ENCODE results near the gene GAPVD1. TPM values are rescaled to one million over a fixed set of nuclear protein-coding genes. Genes with fewer than 3 reads are reported as not detected.

GAPVD1 gene
- polyA plus RNA-seq, 2 of the 4 experiments (the other 2 are of a cell fraction), result 18.2 to 23.0 TPM

DNA sequence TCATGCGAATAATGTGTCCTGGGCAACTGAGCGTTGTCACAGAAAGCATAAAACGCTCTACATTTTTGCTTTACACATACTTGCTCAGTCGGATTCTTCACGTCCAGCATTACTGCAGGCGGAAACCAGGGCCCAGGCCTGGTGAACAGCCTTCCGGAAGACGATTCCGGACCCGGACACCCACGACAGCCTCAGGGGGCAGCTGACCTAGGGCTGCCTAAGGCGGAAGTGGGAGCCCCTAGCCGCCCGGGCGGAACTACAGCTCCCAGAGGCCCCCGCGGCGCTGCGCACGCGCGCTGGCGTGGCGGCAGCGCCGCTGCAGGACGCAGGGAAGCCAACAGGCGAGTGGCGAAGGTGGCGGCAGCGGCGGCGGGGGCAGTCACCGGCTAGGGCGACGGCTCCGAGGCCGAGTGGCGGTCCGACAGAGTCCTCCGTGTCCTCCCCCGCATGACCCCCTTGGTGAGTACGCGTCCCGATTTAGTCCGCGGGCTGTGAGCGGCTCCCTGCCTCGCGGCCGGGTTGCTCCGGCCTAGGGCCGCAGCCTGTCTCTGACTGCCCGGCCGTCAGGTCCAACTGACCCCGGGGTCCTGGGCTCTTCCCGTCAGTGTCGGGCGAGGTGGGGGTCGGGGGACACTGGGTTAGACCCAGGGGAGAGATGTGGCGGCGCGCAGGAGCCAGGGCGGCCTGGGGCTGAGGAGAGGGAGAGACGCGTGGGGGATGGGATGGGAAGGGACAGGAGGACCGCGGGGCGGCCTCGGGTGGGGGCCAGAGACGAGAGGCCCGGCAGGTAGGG is at the start of gene GAPVD1 (continued):
- TF ChIP-seq, protein P1, sequence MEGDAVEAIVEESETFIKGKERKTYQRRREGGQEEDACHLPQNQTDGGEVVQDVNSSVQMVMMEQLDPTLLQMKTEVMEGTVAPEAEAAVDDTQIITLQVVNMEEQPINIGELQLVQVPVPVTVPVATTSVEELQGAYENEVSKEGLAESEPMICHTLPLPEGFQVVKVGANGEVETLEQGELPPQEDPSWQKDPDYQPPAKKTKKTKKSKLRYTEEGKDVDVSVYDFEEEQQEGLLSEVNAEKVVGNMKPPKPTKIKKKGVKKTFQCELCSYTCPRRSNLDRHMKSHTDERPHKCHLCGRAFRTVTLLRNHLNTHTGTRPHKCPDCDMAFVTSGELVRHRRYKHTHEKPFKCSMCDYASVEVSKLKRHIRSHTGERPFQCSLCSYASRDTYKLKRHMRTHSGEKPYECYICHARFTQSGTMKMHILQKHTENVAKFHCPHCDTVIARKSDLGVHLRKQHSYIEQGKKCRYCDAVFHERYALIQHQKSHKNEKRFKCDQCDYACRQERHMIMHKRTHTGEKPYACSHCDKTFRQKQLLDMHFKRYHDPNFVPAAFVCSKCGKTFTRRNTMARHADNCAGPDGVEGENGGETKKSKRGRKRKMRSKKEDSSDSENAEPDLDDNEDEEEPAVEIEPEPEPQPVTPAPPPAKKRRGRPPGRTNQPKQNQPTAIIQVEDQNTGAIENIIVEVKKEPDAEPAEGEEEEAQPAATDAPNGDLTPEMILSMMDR (IDR thresholded peaks at IDR 0.05), result peak; percentile 30
- TF ChIP-seq ZFP36 (IDR thresholded peaks at IDR 0.05; ENCODE audit: borderline replicate concordance, partially characterized antibody) (no peak), POLR2A (IDR thresholded peaks at IDR 0.05; ENCODE audit: low read length) (peak; percentile 48), CHD4 (IDR thresholded peaks at IDR 0.05; ENCODE audit: borderline replicate concordance) (no peak), EP300 (IDR thresholded peaks at IDR 0.05) (no peak), NFE2L2 (conservative IDR thresholded peaks at IDR 0.05; ENCODE audit: low read length) (no peak), ZSCAN20 (CRISPR knock-in tag; IDR thresholded peaks at IDR 0.05) (no peak), KDM5A (IDR thresholded peaks at IDR 0.05) (no peak), FOSL2 (IDR thresholded peaks at IDR 0.05) (no peak), FOSL2 (CRISPR knock-in tag; IDR thresholded peaks at IDR 0.05) (no peak), ZNF302 (CRISPR knock-in tag; IDR thresholded peaks at IDR 0.05) (no peak), CBX8 (IDR thresholded peaks at IDR 0.05) (no peak), SREBF2 (IDR thresholded peaks at IDR 0.05) (no peak), CEBPB (IDR thresholded peaks at IDR 0.05) (no peak), BHLHE40 (IDR thresholded peaks at IDR 0.05; ENCODE audit: low read depth, low read length) (no peak), HOXA7 (CRISPR knock-in tag; IDR thresholded peaks at IDR 0.05) (no peak), RFX5 (IDR thresholded peaks at IDR 0.05) (no peak), JUN (IDR thresholded peaks at IDR 0.05) (peak in 1 of 2 experiments; percentile 71; a peak in 1 of 5 replicates), FOSB (CRISPR knock-in tag; IDR thresholded peaks at IDR 0.05) (no peak)
- TF ChIP-seq, protein P2, sequence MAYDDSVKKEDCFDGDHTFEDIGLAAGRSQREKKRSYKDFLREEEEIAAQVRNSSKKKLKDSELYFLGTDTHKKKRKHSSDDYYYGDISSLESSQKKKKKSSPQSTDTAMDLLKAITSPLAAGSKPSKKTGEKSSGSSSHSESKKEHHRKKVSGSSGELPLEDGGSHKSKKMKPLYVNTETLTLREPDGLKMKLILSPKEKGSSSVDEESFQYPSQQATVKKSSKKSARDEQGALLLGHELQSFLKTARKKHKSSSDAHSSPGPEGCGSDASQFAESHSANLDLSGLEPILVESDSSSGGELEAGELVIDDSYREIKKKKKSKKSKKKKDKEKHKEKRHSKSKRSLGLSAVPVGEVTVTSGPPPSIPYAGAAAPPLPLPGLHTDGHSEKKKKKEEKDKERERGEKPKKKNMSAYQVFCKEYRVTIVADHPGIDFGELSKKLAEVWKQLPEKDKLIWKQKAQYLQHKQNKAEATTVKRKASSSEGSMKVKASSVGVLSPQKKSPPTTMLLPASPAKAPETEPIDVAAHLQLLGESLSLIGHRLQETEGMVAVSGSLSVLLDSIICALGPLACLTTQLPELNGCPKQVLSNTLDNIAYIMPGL (CRISPR knock-in tag; IDR thresholded peaks at IDR 0.05; ENCODE audit: borderline replicate concordance), result no peak
- TF ChIP-seq, protein P3, sequence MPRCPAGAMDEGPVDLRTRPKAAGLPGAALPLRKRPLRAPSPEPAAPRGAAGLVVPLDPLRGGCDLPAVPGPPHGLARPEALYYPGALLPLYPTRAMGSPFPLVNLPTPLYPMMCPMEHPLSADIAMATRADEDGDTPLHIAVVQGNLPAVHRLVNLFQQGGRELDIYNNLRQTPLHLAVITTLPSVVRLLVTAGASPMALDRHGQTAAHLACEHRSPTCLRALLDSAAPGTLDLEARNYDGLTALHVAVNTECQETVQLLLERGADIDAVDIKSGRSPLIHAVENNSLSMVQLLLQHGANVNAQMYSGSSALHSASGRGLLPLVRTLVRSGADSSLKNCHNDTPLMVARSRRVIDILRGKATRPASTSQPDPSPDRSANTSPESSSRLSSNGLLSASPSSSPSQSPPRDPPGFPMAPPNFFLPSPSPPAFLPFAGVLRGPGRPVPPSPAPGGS (IDR thresholded peaks at IDR 0.05), result no peak
- TF ChIP-seq, protein P4, sequence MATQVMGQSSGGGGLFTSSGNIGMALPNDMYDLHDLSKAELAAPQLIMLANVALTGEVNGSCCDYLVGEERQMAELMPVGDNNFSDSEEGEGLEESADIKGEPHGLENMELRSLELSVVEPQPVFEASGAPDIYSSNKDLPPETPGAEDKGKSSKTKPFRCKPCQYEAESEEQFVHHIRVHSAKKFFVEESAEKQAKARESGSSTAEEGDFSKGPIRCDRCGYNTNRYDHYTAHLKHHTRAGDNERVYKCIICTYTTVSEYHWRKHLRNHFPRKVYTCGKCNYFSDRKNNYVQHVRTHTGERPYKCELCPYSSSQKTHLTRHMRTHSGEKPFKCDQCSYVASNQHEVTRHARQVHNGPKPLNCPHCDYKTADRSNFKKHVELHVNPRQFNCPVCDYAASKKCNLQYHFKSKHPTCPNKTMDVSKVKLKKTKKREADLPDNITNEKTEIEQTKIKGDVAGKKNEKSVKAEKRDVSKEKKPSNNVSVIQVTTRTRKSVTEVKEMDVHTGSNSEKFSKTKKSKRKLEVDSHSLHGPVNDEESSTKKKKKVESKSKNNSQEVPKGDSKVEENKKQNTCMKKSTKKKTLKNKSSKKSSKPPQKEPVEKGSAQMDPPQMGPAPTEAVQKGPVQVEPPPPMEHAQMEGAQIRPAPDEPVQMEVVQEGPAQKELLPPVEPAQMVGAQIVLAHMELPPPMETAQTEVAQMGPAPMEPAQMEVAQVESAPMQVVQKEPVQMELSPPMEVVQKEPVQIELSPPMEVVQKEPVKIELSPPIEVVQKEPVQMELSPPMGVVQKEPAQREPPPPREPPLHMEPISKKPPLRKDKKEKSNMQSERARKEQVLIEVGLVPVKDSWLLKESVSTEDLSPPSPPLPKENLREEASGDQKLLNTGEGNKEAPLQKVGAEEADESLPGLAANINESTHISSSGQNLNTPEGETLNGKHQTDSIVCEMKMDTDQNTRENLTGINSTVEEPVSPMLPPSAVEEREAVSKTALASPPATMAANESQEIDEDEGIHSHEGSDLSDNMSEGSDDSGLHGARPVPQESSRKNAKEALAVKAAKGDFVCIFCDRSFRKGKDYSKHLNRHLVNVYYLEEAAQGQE (IDR thresholded peaks at IDR 0.05), result no peak

Measured in A549 (cell line).